Mucosa of stomach (tissue), 1 donor: ENCODE results near the gene SHISA7.

Source experiments
- H3K27me3 ChIP-seq: one replicate; pipeline ENCODE4 v1.7.0; 2013; ENCODE audit warnings: mild to moderate bottlenecking, low read length; ENCODE audit not compliant: control insufficient read depth, insufficient read depth
- H3K36me3 ChIP-seq: one replicate; pipeline ENCODE4 v1.7.0; 2013; ENCODE audit warnings: low read length; ENCODE audit not compliant: control insufficient read depth, insufficient read depth
- H3K4me1 ChIP-seq: one replicate; pipeline ENCODE4 v1.7.0; 2013; ENCODE audit warnings: mild to moderate bottlenecking, low read length; ENCODE audit not compliant: control insufficient read depth, insufficient read depth
- H3K4me3 ChIP-seq: one replicate; pipeline ENCODE4 v1.7.0; 2013; ENCODE audit warnings: low read length
- H3K9ac ChIP-seq: one replicate; pipeline ENCODE4 v1.7.0; 2013; ENCODE audit warnings: mild to moderate bottlenecking, low read length, moderate library complexity
- H3K9me3 ChIP-seq: one replicate; pipeline ENCODE4 v1.7.0; 2013; ENCODE audit warnings: mild to moderate bottlenecking, low read length, moderate library complexity; ENCODE audit not compliant: control insufficient read depth
- donor health status: Pancreatic carcinoma.

The SHISA7 gene

GRCh38 chr19:55398200-55398925, 44.7 kb downstream of the SHISA7 start:
- Histone ChIP-seq H3K36me3 (peaks cover 12% of the 10 kb centered on the region), H3K9me3 (no peaks in the 10 kb centered on the region), H3K4me3 (no peak overlapping the region), H3K4me1 (no peaks in the 10 kb centered on the region), H3K9ac (no peak overlapping the region), H3K27me3 (no peaks in the 10 kb centered on the region)

DNA sequence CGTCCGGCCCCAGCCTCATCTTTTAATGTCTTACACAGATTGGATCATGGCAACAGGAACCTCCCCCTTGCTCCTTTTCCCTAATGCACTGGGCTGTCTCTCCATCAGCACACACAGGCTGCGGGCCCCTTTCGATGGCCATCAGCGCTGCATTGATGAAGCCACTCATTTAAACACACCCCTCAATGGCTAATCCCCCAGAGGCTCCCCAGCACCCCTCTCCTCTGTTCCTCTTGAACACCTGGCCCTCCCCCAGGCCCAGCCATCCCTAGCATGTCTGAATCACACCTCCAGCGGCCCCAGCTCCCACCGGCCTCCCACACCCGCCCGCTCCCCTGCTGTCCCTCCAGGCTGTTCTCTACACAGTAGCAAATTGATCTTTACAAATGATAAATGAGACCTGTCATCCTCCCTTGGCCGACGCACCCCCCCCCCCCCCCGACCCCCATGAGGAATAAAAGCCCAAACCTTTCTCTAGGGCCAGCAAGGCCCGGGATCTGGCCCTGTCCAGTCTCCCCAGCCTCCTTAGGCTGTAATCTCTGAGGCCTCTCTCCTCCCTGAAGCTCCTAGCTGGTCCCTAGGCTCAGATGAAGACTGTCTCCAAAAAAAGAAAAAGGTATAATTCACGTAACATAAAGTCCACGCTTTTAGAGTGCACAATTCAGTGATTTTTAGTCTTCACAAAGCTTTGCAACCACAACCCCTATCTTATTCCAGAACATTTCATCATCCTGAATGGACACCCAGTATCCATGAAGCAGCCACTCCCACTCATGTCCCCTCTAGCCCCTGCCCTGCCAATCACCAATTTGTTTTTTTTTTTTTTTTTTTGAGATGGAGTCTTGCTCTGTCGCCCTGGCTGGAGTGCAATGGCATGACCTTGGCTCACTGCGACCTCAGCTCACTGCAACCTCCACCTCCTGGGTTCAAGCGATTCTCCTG, 50.0 kb downstream of the SHISA7 start:
- Histone ChIP-seq H3K9ac (no peak overlapping the region), H3K9me3 (no peaks in the 10 kb centered on the region), H3K4me1 (peaks cover 10% of the 10 kb centered on the region), H3K4me3 (no peak overlapping the region), H3K36me3 (peaks cover 5% of the 10 kb centered on the region), H3K27me3 (no peaks in the 10 kb centered on the region)

- no peaks in the 10 kb centered on the region for H3K9me3 ChIP-seq
- no peak overlapping the region for H3K9ac ChIP-seq
- no peaks in the 10 kb centered on the region for H3K27me3 ChIP-seq
- H3K4me1 ChIP-seq: peaks cover 22% of the 10 kb centered on the region
- peaks cover 10% of the 10 kb centered on the region for H3K36me3 ChIP-seq
- no peak overlapping the region for H3K4me3 ChIP-seq
These were observed 51.1 kb downstream of the SHISA7 start for GRCh38 chr19:55391702-55392615.

DNA sequence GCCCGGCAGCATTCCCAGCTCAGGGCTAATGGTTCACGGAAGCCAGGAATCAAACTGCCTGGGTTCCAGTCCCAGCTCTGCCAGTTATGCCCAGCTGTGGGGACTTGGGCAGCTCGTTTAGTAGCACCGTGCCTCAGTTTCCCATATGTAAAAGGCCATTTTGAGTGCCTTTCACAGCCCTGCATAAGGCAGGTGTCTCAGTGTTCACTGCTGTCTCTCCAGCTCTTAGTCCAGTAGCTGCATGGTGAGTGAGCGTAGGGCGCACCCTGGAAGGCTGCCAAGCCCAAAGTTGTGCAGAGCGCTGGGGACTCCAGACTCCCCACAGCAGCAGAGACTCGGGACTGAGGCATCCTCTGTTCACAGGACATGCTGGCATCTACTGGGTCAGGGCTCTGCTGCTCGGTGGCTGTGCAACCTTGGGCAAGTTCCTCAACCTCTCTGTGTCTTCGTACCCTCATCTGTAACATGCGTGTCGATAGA, 51.9 kb downstream of the SHISA7 start:
- Histone ChIP-seq H3K36me3 (peaks cover 10% of the 10 kb centered on the region), H3K9me3 (no peaks in the 10 kb centered on the region), H3K27me3 (no peaks in the 10 kb centered on the region), H3K9ac (no peak overlapping the region), H3K4me3 (no peak overlapping the region), H3K4me1 (peaks cover 28% of the 10 kb centered on the region)

GRCh38 chr19:55390461-55390880, 52.6 kb downstream of the SHISA7 start:
- Histone ChIP-seq H3K4me3 (no peak overlapping the region), H3K36me3 (peaks cover 10% of the 10 kb centered on the region), H3K4me1 (peaks cover 28% of the 10 kb centered on the region), H3K9me3 (no peaks in the 10 kb centered on the region), H3K27me3 (no peaks in the 10 kb centered on the region), H3K9ac (no peak overlapping the region)

GRCh38 chr19:55389386-55390317, 53.4 kb downstream of the SHISA7 start:
- H3K9ac ChIP-seq: no peak overlapping the region
- no peaks in the 10 kb centered on the region for H3K27me3 ChIP-seq
- H3K36me3 ChIP-seq: peaks cover 10% of the 10 kb centered on the region
- no peaks in the 10 kb centered on the region for H3K9me3 ChIP-seq
- H3K4me3 ChIP-seq: no peak overlapping the region
- H3K4me1 ChIP-seq: peaks cover 33% of the 10 kb centered on the region

- no peaks in the 10 kb centered on the region for H3K27me3 ChIP-seq
- H3K9me3 ChIP-seq: no peaks in the 10 kb centered on the region
- peaks cover 10% of the 10 kb centered on the region for H3K36me3 ChIP-seq
- peak overlapping the region; percentile 85 for H3K4me3 ChIP-seq
- peaks cover 44% of the 10 kb centered on the region for H3K4me1 ChIP-seq
- peak overlapping the region; percentile 74 for H3K9ac ChIP-seq
These were observed 55.2 kb downstream of the SHISA7 start for GRCh38 chr19:55387736-55388497.

GRCh38 chr19:55386493-55386971, 56.6 kb downstream of the SHISA7 start:
- peaks cover 10% of the 10 kb centered on the region for H3K36me3 ChIP-seq
- peak overlapping the region; percentile 85 for H3K4me3 ChIP-seq
- H3K9me3 ChIP-seq: no peaks in the 10 kb centered on the region
- peak overlapping the region; percentile 74 for H3K9ac ChIP-seq
- peaks cover 52% of the 10 kb centered on the region for H3K4me1 ChIP-seq
- H3K27me3 ChIP-seq: no peaks in the 10 kb centered on the region

- Histone ChIP-seq H3K9me3 (no peaks in the 10 kb centered on the region), H3K4me3 (peak within 1 kb of the TSS; percentile 85), H3K9ac (peak within 1 kb of the TSS; percentile 74), H3K27me3 (no peaks in the 10 kb centered on the region), H3K4me1 (peaks cover 52% of the 10 kb centered on the region), H3K36me3 (peaks cover 10% of the 10 kb centered on the region)
These were observed 57.2 kb downstream of the SHISA7 start, which contains the start of gene RPL28 for GRCh38 chr19:55385724-55386492. Gene RPL28, plus strand, starts transcription at chr19:55385932. Its CDS starts 426 bp downstream, at chr19:55386358.
